ENCODE data around the gene TMX2. TPM values are rescaled to one million over a fixed set of nuclear protein-coding genes. Genes with fewer than 3 reads are reported as not detected.

Gene TMX2
- total and polyA plus RNA-seq, 10 of the 15 experiments (the other 5 are each of a cell fraction or from before 2014, with no cell fraction given) = 64.3 to 134 (median 91.6) TPM

DNA sequence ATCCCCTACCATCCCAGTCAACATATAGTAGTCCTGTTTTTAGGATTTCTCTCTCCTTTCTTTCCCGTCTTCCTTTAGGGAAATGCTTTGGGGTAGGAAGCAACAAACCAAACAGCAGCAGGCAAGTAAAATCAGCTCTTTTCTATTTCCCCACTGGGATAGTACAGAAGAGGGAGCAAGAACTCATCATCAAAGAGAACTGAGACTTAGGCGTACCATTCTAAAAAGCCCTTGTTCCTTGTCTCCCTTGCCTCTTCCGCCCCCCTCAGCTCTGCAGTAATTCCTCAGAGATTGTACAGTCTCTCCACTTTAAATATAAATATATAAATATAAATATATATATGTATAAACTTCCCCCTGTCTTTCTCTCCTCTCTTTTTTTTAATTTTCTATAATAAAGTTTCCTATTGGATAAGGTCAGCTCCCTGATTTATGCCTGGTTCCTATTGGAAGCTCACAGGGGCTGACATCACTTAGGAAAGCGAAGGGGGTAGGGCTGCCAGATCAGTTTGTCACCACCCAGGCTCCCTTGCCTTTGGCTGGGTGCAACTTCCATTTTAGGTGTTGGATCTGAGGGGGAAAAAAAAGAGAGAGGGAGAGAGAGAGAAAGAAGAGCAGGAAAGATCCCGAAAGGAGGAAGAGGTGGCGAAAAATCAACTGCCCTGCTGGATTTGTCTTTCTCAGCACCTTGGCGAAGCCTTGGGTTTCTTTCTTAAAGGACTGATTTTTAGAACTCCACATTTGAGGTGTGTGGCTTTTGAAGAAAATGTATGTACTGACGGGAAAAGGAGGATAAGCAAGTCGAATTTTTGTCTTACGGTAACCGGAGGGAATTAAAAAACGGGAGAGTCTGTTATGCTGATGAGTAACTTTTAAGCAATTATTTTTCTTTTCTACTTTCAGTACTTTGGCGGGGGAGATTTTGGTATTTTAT, 49.2 kb downstream of the TMX2 start, which contains the start of gene CTNND1 (continued):
- TF ChIP-seq E4F1 (IDR thresholded peaks at IDR 0.05; ENCODE audit: borderline replicate concordance, partially characterized antibody) (no peak), PKNOX1 (IDR thresholded peaks at IDR 0.05) (peak; percentile 40; the same call in 1 of the 2 replicates), SIN3A (IDR thresholded peaks at IDR 0.05; ENCODE audit: low read depth, low read length) (no peak), IKZF2 (IDR thresholded peaks at IDR 0.05) (peak; percentile 89 to 92), IKZF1 (conservative IDR thresholded peaks at IDR 0.05) (peak; percentile 91), EP300 (IDR thresholded peaks at IDR 0.05; ENCODE audit: borderline replicate concordance in 1 of 2, control insufficient read depth in 1 of 2, low read depth in 2 of 2, low read length in 2 of 2) (no peak), NKRF (conservative IDR thresholded peaks at IDR 0.05) (no peak), USF2 (IDR thresholded peaks at IDR 0.05; ENCODE audit: borderline replicate concordance, low read depth, low read length) (no peak), PBX3 (IDR thresholded peaks at IDR 0.05; ENCODE audit: insufficient replicate concordance, low read depth, low read length) (no peak), CHD1 (IDR thresholded peaks at IDR 0.05; ENCODE audit: low read depth, low read length) (peak; percentile 66; the same call in 1 of the 2 replicates), SIX5 (IDR thresholded peaks at IDR 0.05; ENCODE audit: low read depth, low read length, severe bottlenecking) (no peak), ZBED1 (IDR thresholded peaks at IDR 0.05; ENCODE audit: borderline replicate concordance) (no peak), CREB1 (IDR thresholded peaks at IDR 0.05; ENCODE audit: low read depth) (peak; percentile 64; the same call in 1 of the 2 replicates)
- TF ChIP-seq, protein P1, sequence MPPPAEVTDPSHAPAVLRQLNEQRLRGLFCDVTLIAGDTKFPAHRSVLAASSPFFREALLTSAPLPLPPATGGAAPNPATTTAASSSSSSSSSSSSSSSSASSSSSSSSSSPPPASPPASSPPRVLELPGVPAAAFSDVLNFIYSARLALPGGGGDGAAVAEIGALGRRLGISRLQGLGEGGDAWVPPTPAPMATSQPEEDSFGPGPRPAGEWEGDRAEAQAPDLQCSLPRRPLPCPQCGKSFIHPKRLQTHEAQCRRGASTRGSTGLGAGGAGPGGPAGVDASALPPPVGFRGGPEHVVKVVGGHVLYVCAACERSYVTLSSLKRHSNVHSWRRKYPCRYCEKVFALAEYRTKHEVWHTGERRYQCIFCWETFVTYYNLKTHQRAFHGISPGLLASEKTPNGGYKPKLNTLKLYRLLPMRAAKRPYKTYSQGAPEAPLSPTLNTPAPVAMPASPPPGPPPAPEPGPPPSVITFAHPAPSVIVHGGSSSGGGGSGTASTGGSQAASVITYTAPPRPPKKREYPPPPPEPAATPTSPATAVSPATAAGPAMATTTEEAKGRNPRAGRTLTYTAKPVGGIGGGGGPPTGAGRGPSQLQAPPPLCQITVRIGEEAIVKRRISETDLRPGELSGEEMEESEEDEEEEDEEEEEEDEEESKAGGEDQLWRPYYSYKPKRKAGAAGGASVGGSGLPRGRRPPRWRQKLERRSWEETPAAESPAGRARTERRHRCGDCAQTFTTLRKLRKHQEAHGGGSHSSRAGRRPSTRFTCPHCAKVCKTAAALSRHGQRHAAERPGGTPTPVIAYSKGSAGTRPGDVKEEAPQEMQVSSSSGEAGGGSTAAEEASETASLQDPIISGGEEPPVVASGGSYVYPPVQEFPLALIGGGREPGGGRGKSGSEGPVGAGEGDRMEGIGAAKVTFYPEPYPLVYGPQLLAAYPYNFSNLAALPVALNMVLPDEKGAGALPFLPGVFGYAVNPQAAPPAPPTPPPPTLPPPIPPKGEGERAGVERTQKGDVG (CRISPR knock-in tag; IDR thresholded peaks at IDR 0.05) = peak; percentile 49; the same call in 1 of the 2 replicates
